GM12878 (cell line): ENCODE measurements around the gene HDDC2. TPM values are rescaled to one million over a fixed set of nuclear protein-coding genes. Genes with fewer than 3 reads are reported as not detected.

Experiments used
- ATAC-seq: fragments of 200-7000 bp; cut with Tn5 transposase; 3 replicates; pipeline ENCODE4 v1.9.1; 2020; ENCODE audit warnings: mild to moderate bottlenecking, moderate library complexity
- BruUV-seq: library from RNA; stranded (reverse); fragments of 400-500 nt; replicated peaks from 2 replicates; lab custom pipeline; 2021; lab: Mats Ljungman, UMichigan
- CTCF ChIA-PET: fragments of 300-600 bp; sonication (Branson Sonifier 250); formaldehyde crosslinking; extraction: SDS; loops from one replicate; lab custom pipeline; 2021; ENCODE audit warnings: inconsistent platforms; lab: Yijun Ruan, JAX
- POLR2A ChIA-PET: fragments of 350-600 bp; formaldehyde crosslinking; extraction: SDS; loops from one replicate; lab custom pipeline; 2021; ENCODE audit warnings: inconsistent platforms; lab: Charles Lee
- RAD21 ChIA-PET: fragments of 300-600 bp; sonication (Branson Sonifier 250); formaldehyde crosslinking; loops from one replicate; lab custom pipeline; 2023; ENCODE audit warnings: antibody characterized with exemption; ENCODE audit not compliant: unreplicated experiment; lab: Charles Lee
- SMC1A ChIA-PET: fragments of 300-600 bp; sonication (Branson Sonifier 250); formaldehyde crosslinking; loops from one replicate; lab custom pipeline; 2023; ENCODE audit not compliant: unreplicated experiment, uncharacterized antibody; lab: Charles Lee
- DNase-seq: peaks from one replicate; pipeline ENCODE4 v3.0.0-alpha.2; 2011; ENCODE audit warnings: low read depth, low spot score
- FAIRE-seq: peaks from 3 replicates; lab custom pipeline; 2011; peaks lifted over from hg19 to GRCh38; lab: Jason Lieb, UNC
- H2AFZ ChIP-seq: 2 replicates; pipeline ENCODE4 v1.6.0; 2011; ENCODE audit warnings: low read depth, low read length, control low read depth; ENCODE audit not compliant: control insufficient read depth
- H3K27ac ChIP-seq: 2 replicates; pipeline ENCODE4 v1.5.1; 2011; ENCODE audit warnings: control low read depth; ENCODE audit not compliant: control insufficient read depth, insufficient read depth
- H3K27me3 ChIP-seq, 2 experiments: replicated peaks in 1 of 2; 2 replicates each; pipeline versions ENCODE4 v1.6.0 to v1.6.1; 2011; ENCODE audit warnings: low read length in 1 of 2; ENCODE audit not compliant: control insufficient read depth in 2 of 2, insufficient read depth in 2 of 2
- H3K36me3 ChIP-seq, 2 experiments: 2 replicates each; pipeline ENCODE4 v1.5.1; 2011; ENCODE audit warnings: low read length in 1 of 2; ENCODE audit not compliant: control insufficient read depth in 2 of 2, insufficient read depth in 2 of 2
- H3K4me1 ChIP-seq: 2 replicates; pipeline ENCODE4 v1.6.1; 2011; ENCODE audit warnings: mild to moderate bottlenecking, low read length, moderate library complexity, mixed read lengths; ENCODE audit not compliant: control insufficient read depth, insufficient read depth
- H3K4me2 ChIP-seq: 2 replicates; pipeline ENCODE4 v1.6.0; 2011; ENCODE audit warnings: control low read depth; ENCODE audit not compliant: control insufficient read depth, insufficient read depth
- H3K4me3 ChIP-seq: fragments of 200-600 bp; sonication (generic); 2 replicates; pipeline ENCODE4 v1.5.1; 2016
- H3K79me2 ChIP-seq: 2 replicates; pipeline ENCODE4 v1.6.0; 2011; ENCODE audit warnings: low read length; ENCODE audit not compliant: control insufficient read depth, insufficient read depth
- H3K9ac ChIP-seq: 2 replicates; pipeline ENCODE4 v1.8.0; 2011; ENCODE audit warnings: low read length, control low read depth, mixed read lengths; ENCODE audit not compliant: control insufficient read depth, insufficient read depth
- H3K9me3 ChIP-seq: replicated peaks from 3 replicates; pipeline ENCODE4 v1.5.1; 2011; ENCODE audit warnings: mild to moderate bottlenecking, low read length; ENCODE audit not compliant: control insufficient read depth, insufficient read depth
- H4K20me1 ChIP-seq: 2 replicates; pipeline ENCODE4 v1.6.0; 2011; ENCODE audit not compliant: control insufficient read depth, insufficient read depth
- MTA3 ChIP-seq: IDR thresholded peaks from 2 replicates; pipeline ENCODE4 v1.6.1; 2012; ENCODE audit warnings: low read length, inconsistent platforms, borderline replicate concordance
- MYC ChIP-seq: IDR thresholded peaks from 2 replicates; pipeline ENCODE4 v1.6.1; 2011; ENCODE audit warnings: mild to moderate bottlenecking, low read length, moderate library complexity, inconsistent platforms; ENCODE audit not compliant: insufficient read depth, insufficient replicate concordance, insufficient read length, severe bottlenecking
- NR2C1 ChIP-seq: fragments of 450-650 bp; IDR thresholded peaks from 2 replicates; pipeline ENCODE4 v1.6.1; 2017; ENCODE audit warnings: antibody characterized with exemption, mild to moderate bottlenecking, moderate library complexity
- POLR2A ChIP-seq: IDR thresholded peaks from 2 replicates; pipeline ENCODE4 v1.6.1; 2011; ENCODE audit warnings: low read depth, mild to moderate bottlenecking, low read length
- POLR2AphosphoS2 ChIP-seq: IDR thresholded peaks from 2 replicates; pipeline ENCODE4 v1.6.1; 2011; ENCODE audit warnings: low read depth, mild to moderate bottlenecking, low read length, improper control_type of control experiment, moderate library complexity
- TCF7 ChIP-seq: IDR thresholded peaks from 2 replicates; pipeline ENCODE4 v1.6.1; 2014; ENCODE audit warnings: antibody characterized with exemption, borderline replicate concordance
- ZSCAN29 ChIP-seq: fragments of 450-650 bp; IDR thresholded peaks from 2 replicates; pipeline ENCODE4 v1.6.1; 2017; ENCODE audit warnings: mild to moderate bottlenecking, moderate library complexity
- ZZZ3 ChIP-seq: IDR thresholded peaks from 2 replicates; pipeline ENCODE4 v1.6.1; 2011; ENCODE audit warnings: low read depth; ENCODE audit not compliant: control insufficient read depth, insufficient read length
- WGBS: methylation state at CpG from one replicate; pipeline ENCODE4 v1.1.6; 2016; ENCODE audit warnings: low lambda C conversion rate; ENCODE audit not compliant: insufficient replicate concordance, insufficient coverage; ENCODE audit errors: missing lambda C conversion rate; 5-methylcytosine and 5-hydroxymethylcytosine counted together
- in situ Hi-C: fragments of 300-500 bp; cut with MboI; formaldehyde crosslinking; loops from 9 replicates; pipeline ENCODE4 v1.14.3; 2018; ENCODE audit warnings: mixed read lengths
- intact Hi-C: fragments of 100-400 bp; cut with micrococcal nuclease; formaldehyde crosslinking; loops from one replicate; pipeline ENCODE4 v1.14.2; 2022; ENCODE audit not compliant: unreplicated experiment
- polyA plus RNA-seq, 11 experiments: library from polyadenylated mRNA; depleted of rRNA in 4 of 11; unstranded in 6 of 11; stranded (reverse) in 5 of 11; fragments of >200 nt; fragmentation: Nextera tagmentation in 4 of 11; fragmentation: Illumina TruSeq in 1 of 11; extraction: Ambion mirVana in 4 of 11; extraction: Trizol in 1 of 11; gene quantifications; 1 replicate in 1 of 11; 2 replicates in 10 of 11; pipeline versions ENCODE4 v1.2.1 to v1.2.3, GENCODE V29; 2011 to 2016; ENCODE audit warnings: inconsistent platforms in 2 of 11, missing spikeins in 2 of 11, low read depth in 1 of 11
- total RNA-seq, 4 experiments: library from RNA; depleted of rRNA in 3 of 4; stranded (reverse); fragments of >200 nt in 3 of 4; fragmentation: Illumina TruSeq in 1 of 4; extraction: Trizol in 1 of 4; gene quantifications; 2 replicates each; pipeline versions ENCODE4 v1.2.1 to v1.2.3, GENCODE V29; 2013 to 2021
- TF ChIP-seq, protein P1 (sequence below): fragments of 450-650 bp; IDR thresholded peaks from 2 replicates; pipeline ENCODE4 v1.6.1; 2017; ENCODE audit warnings: borderline replicate concordance
- TF ChIP-seq, protein P2 (sequence below): fragments of 450-650 bp; formaldehyde crosslinking; IDR thresholded peaks from 2 replicates; pipeline ENCODE4 v1.5.0; 2022; ENCODE audit warnings: mild to moderate bottlenecking, missing genetic modification characterization
- TF ChIP-seq, protein P3 (sequence below): IDR thresholded peaks from 2 replicates; pipeline ENCODE4 v1.6.1; 2012; ENCODE audit warnings: low read depth, low read length, improper control_type of control experiment

Gene HDDC2
- total and polyA plus RNA-seq, 10 of the 15 experiments (the other 5 are each of a cell fraction or from before 2014, with no cell fraction given), result 54.5 to 148 (median 92.7) TPM

DNA sequence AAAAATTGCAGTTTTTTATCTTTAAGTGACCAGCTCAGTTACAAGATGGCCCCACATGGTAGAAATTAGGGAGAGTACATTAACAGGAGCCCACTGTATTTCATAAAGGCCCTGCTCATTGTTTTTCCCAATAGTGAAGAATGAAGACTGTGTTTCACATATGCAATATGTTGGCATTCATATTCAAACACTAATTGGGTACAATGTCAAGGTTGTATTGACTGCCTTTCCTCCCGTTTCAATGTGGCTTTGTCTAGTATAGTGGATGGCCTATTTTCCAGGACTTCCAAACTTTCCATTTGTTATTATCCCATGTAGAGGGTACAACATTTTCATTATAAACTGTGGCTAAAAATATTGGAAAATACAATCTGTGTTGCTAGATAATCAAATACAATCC lies 51.3 kb downstream of the HDDC2 start:
- no TSS peak for BruUV-seq
- 4% methylated on average over 1 of the region's 1 CpG for WGBS
- SMC1A ChIA-PET, result interaction anchor here (1.1 kb wide), 1 partner anchor 49 kb away, joined by 3 read pairs; no protein-coding TSS in a partner anchor
- no peaks in the 10 kb centered on the region for H3K36me3 ChIP-seq
- no peak overlapping the region for H3K27ac ChIP-seq
- CTCF ChIA-PET, result no interaction called here
- H4K20me1 ChIP-seq, result no peaks in the 10 kb centered on the region
- FAIRE-seq, result no peak
- ATAC-seq, result no peak
- in situ Hi-C loops, result no loop called here
- no peak overlapping the region for H3K4me3 ChIP-seq
- no peak overlapping the region for H2AFZ ChIP-seq
- H3K9ac ChIP-seq, result no peak overlapping the region
- H3K79me2 ChIP-seq, result no peaks in the 10 kb centered on the region
- H3K4me2 ChIP-seq, result no peak overlapping the region
- DNase-seq, result no peak
- POLR2A ChIA-PET, result no interaction called here
- intact Hi-C loops, result no loop called here
- no peaks in the 10 kb centered on the region for H3K9me3 ChIP-seq
- no peaks in the 10 kb centered on the region; a peak in 1 of 4 replicates for H3K27me3 ChIP-seq
- no peaks in the 10 kb centered on the region for H3K4me1 ChIP-seq
- RAD21 ChIA-PET, result no interaction called here
- TF ChIP-seq MYC (no peak), ZZZ3 (no peak), POLR2A (no peak), POLR2AphosphoS2 (no peak), ZSCAN29 (no peak), TCF7 (no peak), NR2C1 (no peak), MTA3 (no peak)
- TF ChIP-seq, protein P1, sequence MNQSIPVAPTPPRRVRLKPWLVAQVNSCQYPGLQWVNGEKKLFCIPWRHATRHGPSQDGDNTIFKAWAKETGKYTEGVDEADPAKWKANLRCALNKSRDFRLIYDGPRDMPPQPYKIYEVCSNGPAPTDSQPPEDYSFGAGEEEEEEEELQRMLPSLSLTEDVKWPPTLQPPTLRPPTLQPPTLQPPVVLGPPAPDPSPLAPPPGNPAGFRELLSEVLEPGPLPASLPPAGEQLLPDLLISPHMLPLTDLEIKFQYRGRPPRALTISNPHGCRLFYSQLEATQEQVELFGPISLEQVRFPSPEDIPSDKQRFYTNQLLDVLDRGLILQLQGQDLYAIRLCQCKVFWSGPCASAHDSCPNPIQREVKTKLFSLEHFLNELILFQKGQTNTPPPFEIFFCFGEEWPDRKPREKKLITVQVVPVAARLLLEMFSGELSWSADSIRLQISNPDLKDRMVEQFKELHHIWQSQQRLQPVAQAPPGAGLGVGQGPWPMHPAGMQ, result no peak
- TF ChIP-seq, protein P2, sequence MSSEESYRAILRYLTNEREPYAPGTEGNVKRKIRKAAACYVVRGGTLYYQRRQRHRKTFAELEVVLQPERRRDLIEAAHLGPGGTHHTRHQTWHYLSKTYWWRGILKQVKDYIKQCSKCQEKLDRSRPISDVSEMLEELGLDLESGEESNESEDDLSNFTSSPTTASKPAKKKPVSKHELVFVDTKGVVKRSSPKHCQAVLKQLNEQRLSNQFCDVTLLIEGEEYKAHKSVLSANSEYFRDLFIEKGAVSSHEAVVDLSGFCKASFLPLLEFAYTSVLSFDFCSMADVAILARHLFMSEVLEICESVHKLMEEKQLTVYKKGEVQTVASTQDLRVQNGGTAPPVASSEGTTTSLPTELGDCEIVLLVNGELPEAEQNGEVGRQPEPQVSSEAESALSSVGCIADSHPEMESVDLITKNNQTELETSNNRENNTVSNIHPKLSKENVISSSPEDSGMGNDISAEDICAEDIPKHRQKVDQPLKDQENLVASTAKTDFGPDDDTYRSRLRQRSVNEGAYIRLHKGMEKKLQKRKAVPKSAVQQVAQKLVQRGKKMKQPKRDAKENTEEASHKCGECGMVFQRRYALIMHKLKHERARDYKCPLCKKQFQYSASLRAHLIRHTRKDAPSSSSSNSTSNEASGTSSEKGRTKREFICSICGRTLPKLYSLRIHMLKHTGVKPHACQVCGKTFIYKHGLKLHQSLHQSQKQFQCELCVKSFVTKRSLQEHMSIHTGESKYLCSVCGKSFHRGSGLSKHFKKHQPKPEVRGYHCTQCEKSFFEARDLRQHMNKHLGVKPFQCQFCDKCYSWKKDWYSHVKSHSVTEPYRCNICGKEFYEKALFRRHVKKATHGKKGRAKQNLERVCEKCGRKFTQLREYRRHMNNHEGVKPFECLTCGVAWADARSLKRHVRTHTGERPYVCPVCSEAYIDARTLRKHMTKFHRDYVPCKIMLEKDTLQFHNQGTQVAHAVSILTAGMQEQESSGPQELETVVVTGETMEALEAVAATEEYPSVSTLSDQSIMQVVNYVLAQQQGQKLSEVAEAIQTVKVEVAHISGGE (CRISPR knock-in tag), result no peak
- TF ChIP-seq, protein P3, sequence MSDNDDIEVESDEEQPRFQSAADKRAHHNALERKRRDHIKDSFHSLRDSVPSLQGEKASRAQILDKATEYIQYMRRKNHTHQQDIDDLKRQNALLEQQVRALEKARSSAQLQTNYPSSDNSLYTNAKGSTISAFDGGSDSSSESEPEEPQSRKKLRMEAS, result no peak
